Activated CD4-positive, alpha-beta T cell treated with anti-CD3 and anti-CD28 coated beads, Interleukin-2, amount 50 U/mL, for 1 hour (primary cell): ENCODE results near the gene IL15RA.
"Not testable (repeated sequence)": the region's sequence is repeated elsewhere in the genome, so short reads cannot be mapped to it uniquely, and the experiment has no call there.

ENCODE experiments used
- DNase-seq: peaks from one replicate; pipeline ENCODE4 v3.0.0-alpha.2; 2020

Gene IL15RA

GRCh38 chr10:5949009-5949759 is 28.2 kb downstream of the IL15RA start:
- DNase-seq: peak; percentile 8

DNA sequence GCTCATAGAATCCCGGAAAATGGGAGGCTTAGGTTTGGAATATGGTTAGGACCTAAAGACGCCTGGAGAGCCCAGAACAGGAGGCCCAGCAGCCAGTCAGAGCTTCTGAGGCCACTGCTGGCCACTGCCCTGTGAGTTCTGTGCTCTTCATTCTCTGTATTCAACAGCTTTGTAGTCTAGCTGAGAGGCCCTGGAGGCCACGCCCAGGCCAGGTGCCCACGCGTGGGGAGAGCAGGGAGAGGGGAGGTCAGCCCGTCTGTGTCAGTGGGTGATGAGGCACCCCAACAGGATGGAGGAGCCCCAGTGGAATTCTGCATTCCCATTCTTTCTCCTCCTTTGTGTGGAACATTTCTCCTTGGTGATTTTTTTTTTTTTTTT is 29.1 kb downstream of the IL15RA start:
- DNase-seq: no peak

DNA sequence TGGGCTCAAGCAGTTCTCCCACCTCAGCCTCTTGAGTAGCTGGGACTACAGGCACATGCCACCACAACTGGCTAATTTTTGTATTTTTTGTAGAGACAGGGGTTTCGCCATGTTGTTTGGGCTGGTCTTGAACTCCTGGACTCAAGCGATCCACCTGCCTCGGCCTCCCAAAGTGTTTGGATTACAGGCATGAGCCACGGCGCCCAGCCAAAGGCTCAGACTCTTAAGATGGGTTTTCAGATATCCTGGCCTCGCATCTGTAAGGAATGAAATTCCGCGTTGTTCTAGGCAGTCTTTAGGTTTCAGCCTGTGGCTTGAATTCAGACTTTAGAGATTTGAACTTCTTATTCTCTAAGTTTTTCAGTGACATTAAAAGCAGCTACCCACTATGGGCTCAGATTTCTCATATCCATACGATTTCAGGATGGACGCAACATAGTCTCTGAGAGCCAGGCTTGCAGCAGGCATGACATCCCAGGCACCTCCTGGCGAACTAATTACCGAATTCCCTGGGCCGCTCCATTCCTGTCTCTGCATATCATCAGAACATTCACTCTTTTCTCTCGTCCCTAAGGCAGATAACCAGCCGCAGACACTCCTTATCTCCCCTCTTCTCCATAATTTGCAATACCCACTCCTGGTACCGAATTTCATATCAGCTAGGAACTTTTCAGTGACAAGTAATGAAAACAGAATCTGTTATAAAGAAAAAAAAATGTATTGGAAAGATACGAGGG is 29.7 kb downstream of the IL15RA start:
- DNase-seq: no peak

- no peak for DNase-seq
Observed at GRCh38 chr10:5946786-5947185, 30.6 kb downstream of the IL15RA start.

- DNase-seq: not testable (repeated sequence)
Observed at GRCh38 chr10:5946419-5946775, 30.9 kb downstream of the IL15RA start.

GRCh38 chr10:5945561-5946418 is 31.6 kb downstream of the IL15RA start:
- DNase-seq: no peak

DNA sequence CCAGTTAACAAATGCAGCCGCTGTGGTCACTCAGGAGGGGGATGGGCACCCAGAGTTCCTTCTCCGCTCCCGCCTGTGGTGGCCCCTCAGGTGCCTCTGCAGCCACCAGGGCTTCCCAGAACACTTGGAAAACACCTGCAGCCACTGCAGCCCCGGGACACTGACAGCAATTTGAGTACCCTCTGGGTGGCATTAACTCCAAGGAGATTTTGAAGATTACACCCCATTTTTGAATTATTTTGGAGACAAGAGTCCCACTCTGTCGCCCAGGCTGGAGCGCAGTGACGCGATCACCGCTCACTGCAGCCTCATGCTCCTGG is 32.2 kb downstream of the IL15RA start:
- DNase-seq: no peak

GRCh38 chr10:5944389-5945189 is 32.8 kb downstream of the IL15RA start:
- DNase-seq: no peak

- no peak for DNase-seq
Observed at GRCh38 chr10:5943536-5943935, 33.8 kb downstream of the IL15RA start.

DNA sequence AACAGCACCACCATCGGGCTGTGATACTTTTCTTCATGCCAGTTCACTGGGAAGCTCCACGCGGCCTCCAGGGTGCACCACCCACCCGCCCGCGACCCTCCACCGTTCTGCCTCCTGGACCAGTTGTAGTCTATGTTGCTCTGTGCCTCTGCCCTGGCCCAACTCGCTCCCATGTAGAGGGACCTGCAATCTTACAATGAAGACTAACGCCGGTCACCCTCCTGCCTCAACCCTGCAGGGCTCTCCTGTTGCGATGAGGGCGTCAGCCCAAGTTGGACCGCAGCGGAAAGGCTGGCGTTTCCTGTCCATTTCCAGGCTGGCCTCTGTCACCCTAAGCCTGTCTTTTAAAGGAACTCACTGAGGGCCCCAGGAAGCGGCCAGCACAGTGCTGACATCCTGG is 34.9 kb downstream of the IL15RA start:
- DNase-seq: no peak

DNA sequence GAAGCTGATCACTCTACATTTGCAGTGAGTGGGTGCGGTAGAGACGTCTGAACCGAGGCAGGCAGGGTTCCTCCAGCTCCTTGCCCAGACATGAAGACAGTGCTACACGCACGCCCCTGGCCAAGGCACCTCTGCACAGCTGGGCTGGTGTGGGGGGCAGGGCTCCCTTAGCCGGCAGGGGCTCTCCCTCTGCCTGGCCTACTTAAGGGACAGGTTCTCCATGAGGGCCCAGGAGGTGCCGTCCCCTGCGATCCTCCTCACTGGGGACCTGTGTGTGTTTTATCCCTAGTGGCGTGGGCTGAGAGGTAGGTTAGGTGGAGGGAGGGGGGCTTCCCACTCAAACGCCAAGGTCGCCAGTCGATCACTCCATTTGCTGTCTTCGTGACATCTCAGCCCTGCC is 35.3 kb downstream of the IL15RA start:
- DNase-seq: no peak

DNA sequence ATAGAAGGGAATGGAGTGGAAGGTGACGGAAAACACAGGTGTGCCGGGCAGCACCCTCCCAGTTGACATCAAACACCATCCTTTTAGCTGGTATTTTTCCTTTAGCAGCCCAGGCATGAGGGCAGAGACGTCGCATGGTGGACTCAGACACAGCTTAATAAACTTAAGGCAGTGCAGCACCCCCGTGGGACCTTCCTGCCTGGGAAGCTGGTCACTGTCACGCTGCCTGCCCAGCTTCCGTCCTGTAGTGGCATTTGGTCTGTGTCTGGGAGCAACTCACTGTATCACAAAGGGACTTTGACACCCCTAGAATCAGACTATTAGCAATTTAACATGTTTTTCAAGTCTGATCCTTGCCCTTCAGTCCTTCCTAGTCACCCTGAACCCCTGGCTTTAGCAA is 35.8 kb downstream of the IL15RA start:
- DNase-seq: no peak

GRCh38 chr10:5940807-5941218 is 36.5 kb downstream of the IL15RA start:
- no peak for DNase-seq

DNA sequence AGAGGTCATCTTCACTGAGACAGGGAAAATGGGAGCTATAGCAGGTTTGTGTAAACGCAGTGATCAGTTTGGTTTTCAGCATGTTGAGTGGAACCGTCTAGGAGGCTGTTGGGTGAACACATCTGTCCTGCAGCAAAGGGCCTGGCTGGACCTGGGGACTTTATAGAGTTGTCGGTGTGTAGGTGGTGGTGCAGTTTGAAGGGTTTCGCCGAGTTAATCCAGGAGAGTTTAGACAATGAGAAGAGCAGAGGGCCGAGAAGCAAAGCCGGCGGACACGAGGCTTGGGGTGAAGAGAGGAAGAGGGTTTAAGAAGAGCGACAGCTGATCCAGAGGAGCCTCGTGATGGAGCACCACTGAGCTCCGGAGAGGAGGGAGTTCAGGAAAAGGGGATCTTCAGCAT is 39.1 kb downstream of the IL15RA start:
- no peak for DNase-seq

GRCh38 chr10:5937016-5937415 is 40.3 kb downstream of the IL15RA start:
- no peak for DNase-seq

GRCh38 chr10:5935628-5936027 is 41.7 kb downstream of the IL15RA start:
- no peak for DNase-seq

DNA sequence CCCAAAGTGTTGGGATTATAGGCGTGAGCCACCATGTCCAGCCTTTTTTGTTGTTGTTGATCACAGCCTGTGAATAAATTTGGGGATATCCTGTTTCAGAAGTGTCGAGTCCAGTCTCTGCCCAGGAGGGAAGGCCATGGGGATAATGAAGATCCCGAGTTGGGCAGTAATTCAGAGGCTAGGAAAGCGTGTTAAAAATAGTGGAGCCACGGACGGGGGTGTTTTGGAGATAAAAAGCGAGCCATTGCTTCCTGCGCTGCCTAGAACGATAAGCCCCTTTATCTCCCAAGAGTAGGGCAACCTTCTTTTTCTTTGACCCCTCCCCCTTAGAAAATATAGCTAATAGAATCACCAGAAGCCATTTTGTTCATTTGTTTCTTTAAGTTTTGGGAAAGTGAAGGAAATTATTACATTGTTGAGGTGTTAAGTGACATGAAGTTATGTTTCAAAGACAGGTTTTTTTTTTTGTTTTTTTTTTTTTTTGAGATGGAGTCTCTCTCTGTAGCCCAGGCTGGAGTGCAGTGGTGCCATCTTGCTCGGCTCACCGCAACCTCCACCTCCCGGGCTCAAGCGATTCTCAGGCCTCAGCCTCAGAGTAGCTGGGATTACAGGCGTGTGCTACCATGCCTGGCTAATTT is 43.3 kb downstream of the IL15RA start:
- no peak for DNase-seq

GRCh38 chr10:5932345-5932744 is 45.0 kb downstream of the IL15RA start:
- no peak for DNase-seq

- no peak for DNase-seq
Observed at GRCh38 chr10:5930272-5930671, 47.1 kb downstream of the IL15RA start.

DNA sequence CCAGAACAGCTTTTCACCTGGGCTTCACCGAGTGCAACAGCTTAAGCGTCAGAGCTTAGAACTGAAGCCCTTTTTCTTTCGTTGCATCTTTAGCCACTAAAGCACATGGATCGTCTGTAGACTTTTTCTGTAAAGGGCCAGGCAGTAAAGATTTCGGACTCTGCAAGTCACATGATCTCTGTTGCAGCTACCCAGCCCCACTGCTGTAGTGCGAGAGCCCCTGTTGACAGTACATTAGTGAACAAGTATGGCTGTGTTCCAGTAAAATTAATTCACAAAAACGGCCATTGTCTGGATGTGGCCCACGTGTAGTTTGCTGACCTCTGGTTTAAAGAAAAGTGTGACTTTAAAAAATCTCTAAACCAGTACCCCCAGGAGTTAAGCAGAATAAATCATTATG is 47.9 kb downstream of the IL15RA start:
- no peak for DNase-seq

DNA sequence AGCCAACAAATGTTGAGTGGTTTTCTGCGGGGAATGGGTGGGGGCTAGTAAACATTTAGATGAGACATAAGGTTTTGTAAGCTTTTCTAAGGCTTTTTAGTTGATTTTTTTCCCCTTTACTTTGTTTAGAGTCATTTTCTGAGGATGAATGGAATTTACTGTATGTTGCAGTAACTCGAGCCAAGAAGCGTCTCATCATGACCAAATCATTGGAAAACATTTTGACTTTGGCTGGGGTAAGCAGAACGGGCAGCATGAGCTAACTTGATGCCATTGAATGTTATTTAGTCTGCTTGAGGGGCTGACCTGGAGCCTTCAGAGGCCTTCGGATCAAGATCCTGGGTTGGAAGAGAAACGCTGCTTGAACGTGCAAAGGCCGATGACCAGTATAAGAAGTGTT is 50.0 kb downstream of the IL15RA start:
- DNase-seq: no peak

- DNase-seq: no peak
Observed at GRCh38 chr10:5924889-5925288, 52.5 kb downstream of the IL15RA start.

GRCh38 chr10:5921746-5922145 is 55.6 kb downstream of the IL15RA start:
- DNase-seq: no peak
